ELF-1 (cell line): ENCODE data around the gene NDOR1.

ENCODE experiments used
- DNase-seq: peaks from one replicate; pipeline ENCODE4 v3.0.0-alpha.2; 2016; ENCODE audit warnings: low read depth, low spot score

Gene NDOR1

DNA sequence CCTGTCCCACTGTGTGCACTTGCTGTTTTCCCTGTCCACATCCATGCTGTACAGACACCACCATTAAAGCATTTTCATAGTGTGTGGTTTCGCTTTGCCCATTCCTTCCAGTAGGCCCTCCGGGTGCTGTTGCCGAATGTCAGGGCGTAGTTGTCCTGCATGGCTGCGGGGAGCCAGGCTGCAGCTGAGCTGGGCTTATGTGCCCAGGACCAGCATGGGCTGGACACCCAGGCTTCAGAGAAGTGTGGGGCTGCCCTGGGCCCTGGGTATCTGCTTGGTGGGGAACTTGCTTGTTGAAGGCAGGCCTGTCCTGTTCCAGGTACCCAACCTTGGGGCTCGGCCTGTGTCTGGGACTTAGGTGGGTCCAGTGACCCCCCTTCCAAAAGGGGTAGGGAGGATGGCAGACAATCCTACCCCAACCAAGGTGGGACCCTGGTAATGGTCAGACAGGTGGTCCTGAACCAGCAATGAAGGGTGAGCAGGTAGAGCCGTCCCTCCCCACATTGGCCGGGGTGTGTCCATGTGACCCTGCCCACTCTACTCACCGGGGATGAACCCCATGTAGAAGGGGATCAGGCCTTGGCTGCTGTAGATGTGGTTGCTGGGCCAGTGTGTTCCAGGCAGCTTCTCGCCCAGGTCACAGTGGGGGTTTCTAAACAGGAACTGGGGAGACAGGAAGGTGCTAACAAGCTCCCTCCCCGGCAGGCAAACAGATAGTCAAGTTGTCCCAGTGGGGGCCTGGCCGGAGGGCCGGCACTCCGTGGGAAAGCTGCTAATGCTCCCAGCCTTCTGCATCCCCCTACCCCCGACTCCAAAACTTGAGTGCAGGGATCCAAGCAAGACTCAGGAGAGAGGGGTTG, 38.4 kb downstream of the NDOR1 start:
- no peak for DNase-seq

DNA sequence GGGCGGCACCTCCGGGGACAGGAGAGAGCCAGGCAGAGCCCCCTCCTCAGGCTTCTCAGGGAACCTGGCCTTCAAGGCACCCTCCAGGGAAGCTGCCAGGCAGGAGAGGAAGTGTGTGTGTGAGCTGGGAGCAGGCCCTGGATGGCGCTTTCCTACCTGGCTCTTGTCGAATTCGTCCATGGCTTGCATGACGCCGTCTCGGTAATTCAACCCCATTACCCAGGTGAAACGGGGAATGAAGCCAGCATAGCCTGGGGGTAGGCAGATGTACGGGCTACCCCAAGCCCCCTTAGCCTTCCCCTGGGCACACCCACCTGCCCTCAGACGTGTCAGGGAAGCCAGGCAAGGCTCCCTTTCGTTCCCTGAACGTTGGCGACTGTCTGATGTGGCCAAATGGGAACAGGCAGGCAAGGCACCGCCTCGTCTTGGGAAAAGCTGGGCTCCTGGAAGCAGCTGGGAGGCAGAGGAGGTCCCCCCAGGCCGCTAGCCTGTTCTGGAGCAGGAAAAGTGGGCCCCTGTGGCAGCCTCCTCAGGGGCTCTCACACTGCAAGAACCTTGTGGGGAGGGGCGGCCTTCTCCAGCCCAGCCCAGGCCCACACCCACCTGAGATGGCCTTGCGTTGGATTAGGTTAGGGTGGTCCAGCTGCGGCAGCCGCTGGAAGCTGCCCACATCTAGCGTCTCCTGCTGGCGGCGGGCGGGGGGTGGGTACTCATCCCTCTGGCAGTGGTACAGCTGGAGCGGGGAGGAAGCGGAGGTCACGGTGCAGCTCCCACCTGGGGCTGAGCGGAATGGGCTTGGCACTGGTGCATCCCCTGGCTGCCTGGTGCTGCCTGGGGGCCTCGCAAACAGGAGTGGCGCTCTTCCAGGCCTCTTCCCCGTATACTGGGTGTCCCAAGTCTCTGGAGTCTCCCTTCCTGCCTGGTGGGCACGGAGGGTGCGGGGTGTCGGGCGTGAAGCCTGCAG, 39.3 kb downstream of the NDOR1 start:
- DNase-seq: peak; percentile 70

DNA sequence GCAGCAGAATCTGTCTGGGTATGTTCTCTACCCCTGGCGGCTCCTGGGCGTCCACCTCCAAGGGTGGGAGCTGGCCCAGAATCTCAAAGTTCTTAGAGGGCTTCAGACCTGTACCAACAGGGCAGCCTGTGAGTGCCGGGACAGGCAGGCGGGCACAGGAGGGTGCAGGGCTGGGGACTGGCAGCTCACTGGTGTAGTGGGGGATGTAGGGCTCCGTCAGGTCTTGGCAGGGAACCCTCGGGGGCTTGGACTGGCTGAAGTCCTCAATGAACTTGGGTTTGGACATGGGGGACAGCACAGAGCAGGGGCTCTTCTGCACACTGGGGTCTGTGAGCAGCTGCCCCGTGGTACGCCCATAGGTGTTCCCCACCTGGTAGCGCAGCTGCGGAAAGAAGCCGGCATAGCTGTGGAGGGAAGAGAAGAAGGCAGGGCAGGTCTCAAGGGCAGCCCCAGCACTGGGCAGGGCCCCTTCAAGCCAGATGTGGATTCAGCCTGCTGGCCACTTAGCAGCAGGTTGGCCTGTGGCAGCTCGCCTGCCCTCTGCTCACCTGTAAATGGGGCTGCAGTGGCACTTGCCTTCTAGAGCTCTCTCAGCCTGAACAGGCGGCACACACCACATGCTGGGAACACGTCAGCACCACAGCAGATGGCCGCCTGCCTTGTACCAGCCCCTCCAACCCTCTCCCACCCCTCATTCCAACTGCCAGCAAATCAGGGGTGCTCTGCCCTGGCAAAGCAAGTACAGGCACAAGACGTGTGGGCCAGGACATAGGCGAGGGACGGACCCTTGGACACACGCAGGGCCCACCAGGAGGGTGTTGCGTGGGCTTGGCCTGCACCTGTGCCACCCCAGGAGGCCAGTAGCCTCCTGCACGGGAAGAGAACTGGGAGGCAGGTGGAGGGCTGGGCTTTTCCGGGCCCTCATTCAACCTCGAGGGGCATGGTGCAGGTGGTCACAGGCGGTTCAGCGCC, 40.2 kb downstream of the NDOR1 start:
- DNase-seq: no peak

DNA sequence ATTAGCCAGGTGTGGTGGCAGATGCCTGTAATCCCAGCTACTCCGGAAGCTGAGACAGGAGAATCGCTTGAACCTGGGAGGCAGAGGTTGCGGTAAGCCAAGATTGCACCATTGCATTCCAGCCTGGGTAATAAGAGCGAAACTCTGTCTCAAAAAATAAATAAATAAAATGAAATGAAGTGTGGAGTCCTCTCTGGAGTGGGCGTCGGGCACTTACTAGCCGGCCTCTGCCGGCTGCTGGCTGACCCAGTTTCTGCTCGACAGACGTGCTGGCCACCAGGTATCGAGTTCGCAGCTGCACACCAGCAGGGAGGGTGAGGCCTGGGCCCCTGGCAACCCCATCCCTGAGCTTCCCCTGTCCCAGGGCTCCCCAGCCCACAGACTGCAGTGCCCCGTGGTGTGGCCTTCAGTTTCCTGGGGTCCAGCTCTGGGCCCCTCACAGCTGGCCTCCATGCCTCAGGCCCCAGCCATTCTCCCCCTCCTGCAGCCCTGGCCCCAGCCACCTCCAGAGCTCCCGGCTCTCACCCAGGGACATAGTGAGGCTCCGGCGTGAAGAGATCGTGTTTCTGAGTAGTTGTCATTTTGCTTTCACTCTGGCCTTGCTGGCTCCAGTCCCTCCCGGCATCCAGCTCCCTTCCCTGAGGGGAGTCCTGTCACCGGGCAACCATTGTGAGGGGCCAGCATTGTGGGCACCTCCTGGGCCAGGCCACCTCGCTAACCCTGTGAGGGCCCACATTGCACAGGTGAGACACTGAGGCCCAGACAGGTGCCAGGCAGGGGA, 41.8 kb downstream of the NDOR1 start:
- DNase-seq: no peak

GRCh38 chr9:137247916-137248175, 42.3 kb downstream of the NDOR1 start:
- DNase-seq: no peak

DNA sequence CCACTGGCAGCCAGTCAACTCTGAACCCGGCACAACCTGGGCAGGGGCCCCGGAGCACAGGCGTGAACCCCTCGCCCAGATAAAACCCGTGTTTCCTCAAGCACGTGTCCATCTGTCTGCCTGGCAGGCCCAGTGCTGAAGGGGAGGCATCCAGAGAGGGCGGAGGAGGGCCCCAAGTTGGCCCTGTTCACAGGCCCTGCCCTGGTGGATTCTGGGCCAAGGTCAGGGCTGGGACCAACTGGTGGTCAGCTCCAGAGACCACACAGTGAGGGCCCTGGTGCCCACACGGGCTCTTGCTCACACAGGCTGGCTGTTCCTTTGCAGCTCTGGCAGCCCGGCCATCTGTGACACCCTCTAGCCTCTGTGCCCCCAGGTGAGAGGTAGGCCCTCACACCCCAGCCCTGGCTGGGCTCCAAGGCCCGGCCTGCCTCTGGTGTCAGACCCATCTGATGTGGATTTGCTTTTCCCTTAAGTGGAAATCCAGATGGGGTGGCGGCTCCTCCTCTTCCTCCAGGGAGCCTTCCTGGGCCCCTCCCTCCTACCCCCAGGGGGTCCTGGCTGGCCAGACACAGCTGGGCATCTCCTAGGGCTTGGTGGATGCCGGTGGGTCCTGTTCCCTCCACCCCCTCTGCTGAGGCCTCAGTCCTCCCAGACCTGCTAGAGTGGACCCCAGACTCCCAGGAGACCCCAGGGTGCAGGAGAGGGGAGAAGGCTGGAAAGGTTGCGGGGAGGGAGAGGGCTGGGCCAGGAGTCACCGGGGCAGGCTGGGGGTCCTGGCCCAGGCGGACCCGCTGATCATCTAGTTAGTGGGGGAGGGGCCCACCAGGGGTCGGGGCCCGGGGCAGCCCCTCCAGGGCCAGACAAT, 45.1 kb downstream of the NDOR1 start:
- no peak for DNase-seq

DNA sequence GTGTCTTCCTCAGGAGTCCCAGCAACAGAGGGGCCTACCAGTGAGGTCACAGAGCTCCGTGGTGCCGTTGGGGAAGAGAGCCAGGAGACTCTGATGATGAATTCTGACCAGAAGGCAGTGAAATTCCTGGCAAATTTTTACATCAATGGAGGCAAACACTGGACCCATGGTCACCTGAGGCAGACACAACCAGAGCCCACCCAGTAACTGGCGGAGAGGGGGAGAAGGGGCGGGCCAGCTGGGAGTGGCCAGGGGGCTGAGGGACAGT, 45.6 kb downstream of the NDOR1 start, which contains the start of gene STPG3:
Gene STPG3, plus strand, starts transcription at position 93 of the 268 bp plus-strand sequence. Its CDS starts 1 bp downstream, at position 94.
- DNase-seq: no peak

DNA sequence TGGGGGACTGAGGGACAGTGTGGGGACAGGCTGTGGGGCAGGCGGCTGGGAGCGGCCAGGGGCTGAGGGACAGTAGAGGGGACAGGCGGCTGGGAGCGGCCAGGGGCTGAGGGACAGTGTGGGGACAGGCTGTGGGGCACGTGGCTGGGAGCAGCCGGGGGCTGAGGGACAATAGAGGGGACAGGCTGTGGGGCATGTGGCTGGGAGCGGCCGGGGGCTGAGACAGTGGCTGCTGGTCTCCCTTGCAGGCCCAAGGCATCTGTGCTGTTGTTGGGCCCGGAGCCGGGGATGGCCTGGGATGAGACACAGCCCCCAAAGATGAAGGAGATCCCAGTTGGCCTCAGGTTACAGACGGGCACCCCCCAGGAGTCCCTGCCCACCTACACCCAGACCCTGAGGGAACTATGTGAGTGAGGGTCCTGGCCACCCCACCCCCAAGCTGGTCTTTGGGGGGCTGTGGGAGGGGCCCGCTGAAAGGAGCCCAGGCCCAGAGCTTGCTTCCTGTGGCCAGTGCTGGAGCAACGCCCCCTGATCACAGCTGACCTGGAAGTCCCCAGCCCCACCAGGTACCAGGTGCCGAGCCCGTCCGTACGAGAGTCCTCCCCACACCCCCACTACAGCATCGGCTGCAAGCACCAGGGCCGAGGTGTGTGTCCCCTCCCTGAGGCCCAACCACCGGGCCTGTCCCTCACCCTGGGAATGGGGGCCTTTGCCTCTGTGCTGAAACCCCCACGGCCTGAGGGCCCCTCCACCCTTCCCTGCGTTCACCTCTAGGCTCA, 46.2 kb downstream of the NDOR1 start:
- no peak for DNase-seq

GRCh38 chr9:137252555-137253506, 47.3 kb downstream of the NDOR1 start:
- peak; percentile 39 for DNase-seq

DNA sequence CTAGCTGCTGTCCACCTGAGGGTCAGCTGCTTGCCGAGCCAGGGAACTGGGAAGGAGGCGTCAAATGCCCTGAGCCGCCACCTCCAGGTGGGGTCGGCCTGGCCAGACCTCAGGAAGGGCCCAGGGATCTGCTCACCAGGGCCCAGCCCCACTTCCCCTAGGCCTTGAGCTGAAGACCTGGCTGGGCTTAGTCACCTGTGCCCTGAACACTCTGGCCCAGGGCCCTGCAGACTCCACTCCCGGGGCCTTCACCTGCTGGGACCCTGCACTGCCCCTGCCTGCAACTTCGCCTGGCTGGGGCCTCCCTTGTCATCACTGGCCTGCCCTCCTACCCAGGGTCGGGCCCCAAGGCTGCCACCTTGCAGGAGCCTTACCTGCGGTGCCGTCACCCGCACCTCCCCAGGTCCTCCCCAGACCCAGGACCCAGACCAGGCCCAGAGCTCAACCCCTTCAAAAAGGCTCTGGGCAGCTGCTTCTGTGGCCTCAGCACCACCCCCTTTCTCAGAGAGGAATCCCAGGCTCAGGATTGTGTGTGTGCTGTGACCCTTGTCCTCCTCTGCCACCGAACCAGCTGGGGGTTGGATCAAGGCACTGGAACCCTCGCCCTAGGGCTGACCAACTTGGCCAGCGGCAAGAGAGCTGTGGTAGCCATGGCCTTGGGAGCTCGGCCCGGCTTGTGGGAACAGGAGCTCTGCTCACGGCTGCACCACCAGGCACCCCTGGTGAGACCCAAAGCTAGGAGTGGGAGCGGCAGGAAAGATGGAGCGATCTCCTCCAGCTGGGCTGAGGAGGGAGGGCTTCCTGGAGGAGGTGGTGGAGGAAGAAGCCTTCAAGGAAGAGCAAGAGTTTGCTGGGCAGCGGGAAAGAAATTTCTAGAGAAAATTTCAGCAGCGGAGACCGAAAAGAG, 48.5 kb downstream of the NDOR1 start:
- DNase-seq: no peak

DNA sequence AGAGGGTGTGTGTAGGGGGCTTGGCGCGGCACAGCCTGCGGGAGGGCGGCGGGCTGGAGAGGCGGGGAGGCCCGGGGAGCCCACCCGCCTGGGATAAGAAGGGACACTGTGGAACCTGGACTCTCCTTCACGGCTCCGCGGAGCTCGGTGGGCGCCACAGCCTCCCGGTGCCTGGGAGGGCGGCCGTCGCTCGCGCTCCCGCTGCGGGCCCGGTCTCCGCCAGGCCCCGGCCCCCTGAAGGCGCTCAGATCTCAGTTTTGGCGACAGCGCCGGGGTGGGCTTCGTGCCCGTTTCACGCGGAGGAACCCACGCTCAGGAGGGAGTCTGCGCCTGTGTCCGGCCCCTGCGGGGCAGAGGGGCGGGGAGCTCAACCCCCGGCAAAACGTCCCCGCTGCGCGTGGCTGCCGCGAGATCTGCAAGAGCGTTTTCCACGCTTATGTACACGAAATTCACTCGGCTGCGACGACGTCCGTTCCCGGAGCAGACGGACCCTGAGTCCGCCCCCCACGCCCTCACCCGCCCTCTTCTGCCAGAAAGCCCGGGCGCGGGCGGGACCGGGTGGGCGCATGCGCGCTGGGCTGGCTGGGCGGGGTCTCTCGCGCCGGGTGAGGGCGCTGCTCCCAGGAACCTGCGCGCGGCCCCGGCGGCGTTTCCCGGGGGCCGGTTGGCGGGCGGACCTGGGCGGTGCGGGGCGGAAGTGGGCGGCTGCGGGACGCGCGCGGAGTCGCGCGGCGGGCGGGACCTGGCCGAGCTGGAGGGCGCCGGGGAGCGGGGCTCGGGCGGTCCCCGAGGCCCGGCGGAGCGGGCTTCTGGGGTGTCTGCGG, 49.3 kb downstream of the NDOR1 start, which contains the start of gene NELFB:
Gene NELFB, plus strand, starts transcription at position 704 of the 824 bp plus-strand sequence.
- peak; percentile 88 for DNase-seq

DNA sequence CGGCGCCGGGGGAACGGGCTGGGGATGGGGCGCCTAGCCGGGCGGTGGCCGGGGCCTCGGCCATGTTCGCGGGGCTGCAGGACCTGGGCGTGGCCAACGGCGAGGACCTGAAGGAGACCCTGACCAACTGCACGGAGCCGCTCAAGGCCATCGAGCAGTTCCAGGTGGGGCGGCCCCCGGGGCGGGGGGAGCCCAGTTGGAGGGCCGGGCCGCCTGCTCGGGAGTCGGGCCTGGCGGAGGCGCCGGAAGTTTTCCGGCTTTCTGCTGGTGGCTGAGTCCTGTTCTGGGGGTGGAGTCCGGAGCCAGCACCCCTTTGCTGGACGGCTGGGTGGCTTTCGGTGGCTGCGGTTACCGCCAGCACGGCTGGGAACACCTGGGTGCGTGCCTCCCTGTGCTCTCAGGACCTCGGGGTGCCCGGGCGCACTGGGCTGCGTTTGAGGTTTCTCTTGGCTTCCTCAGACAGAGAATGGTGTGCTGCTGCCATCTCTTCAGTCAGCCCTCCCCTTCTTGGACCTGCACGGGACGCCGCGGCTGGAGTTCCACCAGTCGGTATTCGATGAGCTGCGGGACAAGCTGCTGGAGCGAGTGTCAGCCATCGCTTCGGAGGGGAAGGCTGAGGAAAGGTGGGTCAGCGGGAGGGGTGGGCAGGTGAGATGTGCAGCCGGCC, 50.1 kb downstream of the NDOR1 start:
- DNase-seq: no peak

- no peak for DNase-seq
Observed at GRCh38 chr9:137256362-137256761, 50.9 kb downstream of the NDOR1 start.

DNA sequence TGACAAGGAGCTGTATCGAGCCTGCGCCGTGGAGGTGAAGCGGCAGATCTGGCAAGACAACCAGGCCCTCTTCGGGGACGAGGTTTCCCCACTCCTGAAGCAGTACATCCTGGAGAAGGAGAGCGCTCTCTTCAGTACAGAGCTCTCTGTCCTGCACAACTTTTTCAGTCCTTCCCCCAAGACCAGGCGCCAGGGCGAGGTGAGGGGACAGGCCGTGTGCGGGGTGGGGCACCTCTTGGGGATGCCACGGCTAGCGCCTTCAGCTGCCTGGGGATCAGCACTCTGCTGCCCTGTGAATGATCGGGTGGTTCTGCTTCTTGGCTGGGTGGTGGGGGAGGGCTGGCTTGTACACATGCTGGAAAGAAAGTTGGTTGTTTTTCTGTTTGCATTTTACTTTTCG, 51.4 kb downstream of the NDOR1 start:
- DNase-seq: no peak

- peak; percentile 64 for DNase-seq
Observed at GRCh38 chr9:137262173-137262908, 56.8 kb downstream of the NDOR1 start.
